Parietal lobe (tissue), 1 donor: ENCODE data around the gene ITGAX. TPM values are rescaled to one million over a fixed set of nuclear protein-coding genes. Genes with fewer than 3 reads are reported as not detected.

Experiments used
- total RNA-seq: library from RNA; depleted of rRNA; stranded (reverse); fragments of >200 nt; gene quantifications from one replicate; pipeline ENCODE4 v1.2.3, GENCODE V29; 2014

ITGAX gene
- 1.3 TPM for total RNA-seq

DNA sequence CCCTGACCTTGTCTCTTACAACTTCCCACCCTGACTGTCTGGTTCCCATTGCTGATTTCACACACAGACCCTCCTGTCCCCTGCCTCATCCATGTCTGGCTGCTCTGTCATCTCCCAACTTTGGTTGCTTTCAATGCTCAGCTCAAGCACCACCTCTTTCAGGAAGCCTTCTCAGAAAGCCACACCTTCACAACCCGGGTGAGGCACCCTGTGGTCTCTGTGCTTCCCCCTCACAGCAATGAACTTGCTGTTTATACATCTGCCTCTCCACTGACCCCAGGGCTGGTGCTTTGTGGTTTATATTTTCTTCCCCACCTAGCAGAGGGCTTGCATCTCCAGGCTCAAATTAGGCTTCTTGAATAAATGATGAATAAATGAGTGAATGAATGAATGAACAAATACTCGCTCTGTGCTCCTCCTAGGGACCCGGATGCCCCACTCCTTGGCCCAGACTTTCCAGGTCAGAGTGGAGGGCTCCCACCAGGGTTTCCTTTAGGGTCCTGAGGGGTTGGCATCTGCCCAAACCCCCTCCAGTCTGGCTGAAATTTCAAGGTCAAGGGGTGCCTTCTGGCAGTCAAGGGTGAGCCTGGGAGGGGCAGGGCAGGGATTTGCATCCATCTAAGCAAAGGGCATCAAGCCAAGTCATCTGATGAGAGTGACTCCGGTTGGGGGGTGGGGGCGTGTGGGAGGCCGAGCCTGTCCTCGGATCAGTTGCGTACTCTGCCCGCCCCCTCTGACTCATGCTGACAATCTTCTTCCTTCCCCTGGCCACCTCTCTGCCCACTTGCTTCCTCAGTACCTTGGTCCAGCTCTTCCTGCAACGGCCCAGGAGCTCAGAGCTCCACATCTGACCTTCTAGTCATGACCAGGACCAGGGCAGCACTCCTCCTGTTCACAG lies at the start of gene ITGAX:
Gene ITGAX (plus strand): TSS at position 783 of the 898 bp plus-strand sequence. CDS start 79 bp downstream, at position 862.

DNA sequence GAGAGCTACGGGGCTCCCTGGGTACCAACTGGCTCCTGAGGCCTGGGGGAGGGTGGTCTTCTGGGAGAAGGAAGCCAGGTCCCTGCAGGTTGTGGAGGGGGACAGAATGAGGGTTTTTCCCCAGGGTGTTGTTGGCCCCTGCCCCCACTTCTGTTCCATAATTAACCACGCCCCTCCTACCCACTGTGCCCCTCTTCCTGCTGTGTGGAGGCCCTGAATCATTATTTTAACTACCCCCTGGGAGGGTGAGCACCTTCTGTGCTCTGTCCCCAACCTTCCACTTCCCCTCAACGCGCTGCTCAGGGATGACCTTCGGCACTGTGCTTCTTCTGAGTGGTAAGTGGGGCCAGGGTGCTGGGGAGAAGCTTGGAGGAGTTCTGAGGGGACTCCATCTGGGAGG lies 38.1 kb downstream of the ITGAX start, which contains the start of gene ITGAD:
Gene ITGAD (plus strand): TSS at position 280 of the 400 bp plus-strand sequence. CDS start 26 bp downstream, at position 306.

DNA sequence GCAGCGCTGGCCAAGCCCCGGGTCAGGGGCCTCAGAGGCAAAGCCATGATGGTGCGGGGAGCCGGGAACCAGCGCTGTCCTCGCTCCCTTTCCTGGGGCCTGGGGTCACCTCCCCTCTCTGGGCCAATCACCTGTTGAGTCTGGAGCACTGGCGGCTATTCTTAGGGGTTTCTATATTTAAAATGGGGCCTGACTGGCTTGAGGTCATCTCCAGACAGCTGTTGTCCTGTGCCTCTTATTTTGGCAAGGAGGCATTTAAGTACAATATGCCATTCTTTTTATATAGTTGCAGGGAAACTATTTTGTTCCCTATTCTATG lies 73.3 kb downstream of the ITGAX start, which contains the start of gene COX6A2:
Gene COX6A2 (minus strand): TSS at position 82 of the 319 bp plus-strand sequence. CDS start 35 bp downstream, at position 47.

Other genes with a start within 250 kb of the ITGAX start
- 21.6 TPM for gene BCKDK, start 246.8 kb upstream of the ITGAX start, total RNA-seq
- gene KAT8, start 237.5 kb upstream of the ITGAX start, total RNA-seq: 49.5 TPM
- gene PRSS8, start 219.4 kb upstream of the ITGAX start, total RNA-seq: not detected
- gene PRSS36, start 205.1 kb upstream of the ITGAX start, total RNA-seq: 0.31 TPM
- 119 TPM for gene FUS, start 175.0 kb upstream of the ITGAX start, total RNA-seq
- 1.3 TPM for gene PYCARD, start 152.4 kb upstream of the ITGAX start, total RNA-seq
- gene TRIM72, start 141.1 kb upstream of the ITGAX start, total RNA-seq: 0.63 TPM
- not detected for gene PYDC1, start 138.0 kb upstream of the ITGAX start, total RNA-seq
- 1.3 TPM for gene ITGAM, start 95.2 kb upstream of the ITGAX start, total RNA-seq
- not detected for gene ITGAD, start 38.2 kb downstream of the ITGAX start, total RNA-seq
- gene COX6A2, start 73.2 kb downstream of the ITGAX start, total RNA-seq: not detected
- gene ZNF843, start 87.6 kb downstream of the ITGAX start, total RNA-seq: 1.3 TPM
- 8.8 TPM for gene ARMC5, start 104.3 kb downstream of the ITGAX start, total RNA-seq
- gene TGFB1I1, start 117.0 kb downstream of the ITGAX start, total RNA-seq: 4.1 TPM
- gene SLC5A2, start 127.9 kb downstream of the ITGAX start, total RNA-seq: 1.3 TPM
- gene RUSF1, start 153.2 kb downstream of the ITGAX start, total RNA-seq: 47.3 TPM
- gene AHSP, start 172.7 kb downstream of the ITGAX start, total RNA-seq: 45.7 TPM